Measurements from ENCODE around the gene STARD3.

DNA sequence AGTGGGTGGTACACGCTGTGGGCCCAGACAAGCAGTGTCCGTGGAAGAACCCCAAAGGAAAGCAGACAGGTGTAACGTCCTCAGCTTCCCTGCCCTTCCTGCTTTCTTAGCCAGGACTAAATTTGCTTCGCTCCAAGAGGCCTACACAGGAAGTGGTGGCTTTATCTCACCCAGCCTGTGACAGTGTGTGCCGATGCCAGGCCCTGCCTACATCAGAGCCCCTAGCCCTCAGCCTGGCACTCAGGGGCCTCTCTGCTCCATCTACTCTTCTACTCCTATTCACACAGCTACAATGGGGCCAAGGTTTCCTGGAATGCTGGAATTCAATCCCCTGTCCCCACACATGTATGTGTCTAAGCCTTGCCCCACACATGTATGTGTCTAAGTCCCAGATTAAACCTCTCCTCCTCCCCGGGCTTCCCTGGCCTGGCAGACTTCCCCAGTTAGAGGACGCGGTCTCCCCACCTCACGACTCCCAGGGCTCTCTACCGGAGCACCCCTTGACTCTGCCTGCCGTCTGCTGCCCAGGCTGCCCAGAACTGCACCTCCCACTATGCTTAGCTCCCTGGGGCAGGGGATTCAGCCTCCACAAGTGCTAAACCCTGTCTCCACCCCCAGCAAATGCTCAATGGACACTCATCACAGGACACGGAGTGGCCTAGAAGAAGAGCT, 42.7 kb downstream of the STARD3 start:
- TF ChIP-seq CTCF (IDR thresholded peaks at IDR 0.05; ENCODE audit: insufficient read depth, low read depth, low read length), result no peak
- TF ChIP-seq EZH2 (IDR thresholded peaks at IDR 0.05; ENCODE audit: insufficient read depth, low read length), result no peak
